Stimulated activated CD4-positive, alpha-beta T cell treated with anti-CD3 and anti-CD28 coated beads, Interleukin-4, amount 100 ng/mL, for 48 hours (primary cell): ENCODE results near the gene TESK2.
"Not testable (repeated sequence)": the region's sequence is repeated elsewhere in the genome, so short reads cannot be mapped to it uniquely, and the experiment has no call there.

Experiments used
- DNase-seq, 2 donors: peaks; one replicate each; pipeline ENCODE4 v3.0.0-alpha.2; 2020; ENCODE audit warnings: low read depth in 2 of 2

TESK2 gene, protein sequence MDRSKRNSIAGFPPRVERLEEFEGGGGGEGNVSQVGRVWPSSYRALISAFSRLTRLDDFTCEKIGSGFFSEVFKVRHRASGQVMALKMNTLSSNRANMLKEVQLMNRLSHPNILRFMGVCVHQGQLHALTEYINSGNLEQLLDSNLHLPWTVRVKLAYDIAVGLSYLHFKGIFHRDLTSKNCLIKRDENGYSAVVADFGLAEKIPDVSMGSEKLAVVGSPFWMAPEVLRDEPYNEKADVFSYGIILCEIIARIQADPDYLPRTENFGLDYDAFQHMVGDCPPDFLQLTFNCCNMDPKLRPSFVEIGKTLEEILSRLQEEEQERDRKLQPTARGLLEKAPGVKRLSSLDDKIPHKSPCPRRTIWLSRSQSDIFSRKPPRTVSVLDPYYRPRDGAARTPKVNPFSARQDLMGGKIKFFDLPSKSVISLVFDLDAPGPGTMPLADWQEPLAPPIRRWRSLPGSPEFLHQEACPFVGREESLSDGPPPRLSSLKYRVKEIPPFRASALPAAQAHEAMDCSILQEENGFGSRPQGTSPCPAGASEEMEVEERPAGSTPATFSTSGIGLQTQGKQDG

DNA sequence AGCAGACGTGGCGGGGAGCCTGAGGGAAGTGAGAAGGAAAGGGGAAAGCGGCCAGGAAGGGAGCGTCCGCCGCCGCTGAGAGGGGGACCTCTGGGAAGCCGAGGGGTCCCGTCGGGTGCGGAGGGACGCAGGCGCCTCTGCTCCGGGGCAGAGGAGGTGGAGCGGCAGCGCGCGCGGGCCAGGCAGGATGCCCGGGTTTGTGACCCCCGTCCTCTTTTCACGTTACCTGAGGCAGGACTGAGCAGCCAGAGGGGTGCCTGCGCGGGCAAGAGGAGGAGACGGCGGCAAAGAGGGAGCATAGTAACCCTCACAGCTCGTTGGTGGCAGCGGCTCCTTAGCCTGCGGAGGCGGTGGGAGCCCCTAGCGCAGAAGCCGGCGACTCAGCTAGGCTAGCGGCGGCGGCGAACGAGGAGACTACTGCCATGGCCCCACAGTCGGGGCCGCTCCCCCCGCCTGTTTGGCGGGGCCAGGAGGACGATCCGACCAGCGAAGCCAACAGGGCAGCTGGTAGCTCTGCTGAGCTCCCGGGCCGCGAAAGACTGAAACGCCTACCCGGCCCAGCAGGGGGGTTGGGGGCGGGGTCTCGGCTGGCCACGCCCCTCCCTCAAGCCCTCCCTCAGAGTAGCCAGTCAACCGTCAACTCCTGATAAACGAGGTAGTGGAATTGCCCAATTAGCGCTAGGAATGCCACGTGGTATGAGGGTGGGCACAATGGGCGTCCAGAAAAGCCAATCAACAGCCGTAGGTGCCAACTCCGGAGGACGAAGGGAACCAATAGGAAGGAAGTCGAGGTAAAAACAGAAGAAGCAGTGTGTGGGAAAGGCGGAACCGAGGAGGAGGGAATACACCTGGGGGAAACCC lies at the start of gene TESK2:
TSS of gene TESK2 (minus strand) at position 538 of the 861 bp plus-strand sequence. CDS start 33,378 bp downstream, outside the sequence.
- peak; percentile 89 to 91 for DNase-seq

DNA sequence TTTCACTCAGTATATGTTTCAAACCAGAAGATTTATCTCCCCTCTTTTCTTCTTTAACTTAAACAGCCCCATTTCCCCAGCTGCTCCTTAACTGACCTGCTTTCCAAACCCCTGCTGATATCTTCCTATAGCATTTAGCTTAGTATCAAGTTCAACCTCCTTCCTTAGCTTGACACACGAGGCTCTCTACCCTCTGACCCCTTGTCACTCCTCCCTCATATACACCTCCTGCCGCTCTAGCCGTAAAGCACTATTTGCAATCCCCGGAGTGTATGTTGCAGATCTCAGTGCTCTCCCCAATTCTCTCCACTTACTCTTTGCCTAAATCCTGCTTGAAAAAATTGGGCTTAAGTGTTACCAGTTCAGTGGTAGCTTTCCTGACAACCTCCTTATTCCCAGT lies 45.9 kb upstream of the TESK2 start:
- DNase-seq, result no peak

GRCh38 chr1:45535988-45536766 lies 45.2 kb upstream of the TESK2 start:
- DNase-seq, result no peak

- DNase-seq, result no peak
These were observed 40.9 kb upstream of the TESK2 start for GRCh38 chr1:45531873-45532272.

GRCh38 chr1:45530632-45531135 lies 39.7 kb upstream of the TESK2 start:
- no peak for DNase-seq

DNA sequence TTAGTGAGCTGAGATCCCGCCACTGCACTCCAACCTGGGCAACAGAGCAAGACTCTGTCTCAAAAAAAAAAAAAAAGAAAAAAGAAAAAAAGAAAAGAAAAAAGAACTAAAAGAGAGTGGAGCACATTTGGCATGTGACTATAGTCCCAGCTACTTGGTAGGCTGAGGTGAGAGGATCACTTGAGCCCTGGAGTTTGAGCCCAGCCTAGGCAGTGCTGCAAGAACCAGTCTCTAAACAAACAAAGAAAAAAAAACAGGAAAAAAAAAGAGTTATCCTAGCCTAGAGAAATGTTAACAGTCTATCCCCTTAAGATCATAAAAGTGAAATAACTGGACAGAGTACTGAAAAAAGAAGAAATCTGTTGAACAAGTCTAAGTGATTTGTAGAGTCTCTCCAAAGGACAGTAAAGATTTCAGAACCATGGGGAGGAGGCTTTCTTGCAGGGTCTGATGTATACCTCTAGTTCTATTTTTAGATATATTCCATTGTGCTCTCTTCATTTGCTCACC lies 35.2 kb upstream of the TESK2 start:
- DNase-seq, result no peak

DNA sequence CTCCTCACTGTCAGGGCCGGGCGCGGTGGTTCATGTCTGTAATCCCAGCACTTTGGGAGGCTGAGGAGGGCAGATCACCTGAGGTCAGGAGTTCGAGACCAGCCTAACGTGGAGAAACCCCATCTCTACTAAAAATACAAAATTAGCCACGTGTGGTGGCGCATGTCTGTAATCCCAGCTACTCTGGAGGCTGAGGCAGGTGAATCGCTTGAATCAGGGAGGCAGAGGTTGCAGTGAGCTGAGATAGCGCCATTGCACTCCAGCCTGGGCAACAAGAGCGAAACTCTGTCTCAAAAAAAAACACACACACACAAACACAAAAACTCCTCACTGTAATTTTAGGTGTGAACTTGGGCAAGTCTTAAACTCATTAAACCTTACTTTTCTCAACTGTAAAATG lies 33.0 kb upstream of the TESK2 start:
- DNase-seq, result not testable (repeated sequence)

DNA sequence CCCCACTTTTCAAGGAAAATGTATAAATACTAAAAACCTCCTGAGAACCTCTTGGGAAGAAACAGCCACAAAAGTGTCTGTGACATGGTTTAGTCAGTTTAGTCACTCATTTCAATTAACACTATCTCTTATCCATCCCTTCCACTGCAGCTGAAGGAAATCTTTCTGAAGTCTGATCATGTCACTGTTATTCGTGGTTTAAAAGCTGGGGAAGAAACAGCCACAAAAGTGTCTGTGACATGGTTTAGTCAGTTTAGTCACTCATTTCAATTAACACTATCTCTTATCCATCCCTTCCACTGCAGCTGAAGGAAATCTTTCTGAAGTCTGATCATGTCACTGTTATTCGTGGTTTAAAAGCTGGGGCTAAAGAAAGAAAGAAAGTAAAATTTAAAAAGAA lies 32.6 kb upstream of the TESK2 start:
- not testable (repeated sequence) for DNase-seq

DNA sequence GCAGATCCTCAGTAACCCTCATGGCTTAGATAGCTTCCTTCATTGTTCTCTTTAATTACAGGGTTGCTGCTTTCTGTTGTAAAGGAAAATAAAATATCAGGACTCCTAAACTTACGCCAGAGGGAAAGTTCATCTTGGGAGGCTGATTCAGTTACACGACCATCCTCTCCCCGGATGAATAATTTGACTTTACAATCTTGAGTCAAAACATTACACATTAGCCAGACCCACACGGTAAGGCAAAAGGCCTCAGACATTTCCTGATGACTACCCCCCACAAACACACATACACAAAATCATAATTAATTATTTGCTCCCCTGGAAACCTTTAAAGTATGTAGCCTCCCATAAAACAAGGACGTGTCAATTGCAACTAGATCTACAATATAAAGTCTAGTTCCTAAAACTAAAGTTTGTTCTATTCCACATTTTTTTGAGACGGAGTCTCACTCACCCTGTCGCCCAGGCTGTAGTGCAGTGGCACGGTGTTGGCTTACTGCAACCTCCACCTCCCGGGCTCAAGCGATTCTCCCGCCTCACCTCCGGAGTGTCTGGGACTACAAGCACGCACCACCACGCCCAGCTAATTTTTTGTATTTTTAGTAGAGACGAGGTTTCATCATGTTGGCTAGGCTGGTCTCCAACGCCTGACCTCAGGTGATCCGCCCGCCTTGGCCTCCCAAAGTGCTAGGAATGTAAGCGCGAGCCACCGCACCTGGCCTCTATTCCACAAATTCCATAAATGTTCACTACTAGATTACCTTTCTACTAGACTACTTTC lies 31.6 kb upstream of the TESK2 start:
- DNase-seq, result no peak

DNA sequence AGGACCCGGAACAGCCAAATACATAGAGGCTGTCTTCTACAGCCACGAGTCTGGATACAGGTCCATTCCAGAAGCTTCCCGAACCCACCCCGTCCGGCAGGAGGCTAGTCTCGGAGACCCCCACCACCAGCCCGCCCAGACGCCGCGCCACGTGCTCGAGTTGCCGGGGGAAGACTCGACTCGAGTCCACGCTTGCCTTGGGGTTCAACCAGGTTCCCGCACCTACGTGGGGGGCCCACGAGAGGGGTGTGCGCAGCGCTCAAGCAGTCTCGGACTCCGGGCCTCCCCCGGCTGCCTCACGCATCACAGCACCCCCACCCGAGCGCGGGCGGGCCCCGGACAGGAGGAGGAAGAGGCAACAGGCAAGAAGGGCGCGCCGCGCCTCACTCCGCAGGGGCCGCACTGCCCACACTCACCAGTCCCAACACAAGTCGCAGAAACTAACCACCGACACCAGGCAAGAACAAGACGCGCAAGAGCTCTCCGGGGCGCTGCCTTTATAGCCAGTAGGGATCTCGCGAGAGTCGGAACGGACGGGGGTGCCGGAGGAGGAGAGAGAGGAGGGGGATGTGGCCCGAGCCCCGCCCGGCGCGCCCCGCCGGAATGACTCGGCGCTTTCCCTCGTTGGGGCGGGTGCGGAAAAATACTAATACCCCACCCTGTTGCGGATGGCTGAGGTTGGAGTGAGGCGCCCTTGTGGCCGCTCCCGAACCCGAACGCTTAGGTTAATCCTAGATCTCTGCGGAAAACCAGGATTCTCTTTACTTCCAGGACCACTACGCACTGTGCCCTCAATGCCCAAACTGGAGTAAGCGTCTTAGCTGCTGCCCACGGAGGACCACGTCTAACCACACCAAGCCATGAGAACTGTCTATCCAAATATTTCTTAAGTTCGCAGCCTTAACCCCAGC lies 30.7 kb upstream of the TESK2 start, which contains the start of gene PRDX1:
TSS of gene PRDX1 (minus strand) at position 472 of the 911 bp plus-strand sequence. CDS start 2,841 bp downstream, outside the sequence.
- DNase-seq, result peak; percentile 95 to 99

DNA sequence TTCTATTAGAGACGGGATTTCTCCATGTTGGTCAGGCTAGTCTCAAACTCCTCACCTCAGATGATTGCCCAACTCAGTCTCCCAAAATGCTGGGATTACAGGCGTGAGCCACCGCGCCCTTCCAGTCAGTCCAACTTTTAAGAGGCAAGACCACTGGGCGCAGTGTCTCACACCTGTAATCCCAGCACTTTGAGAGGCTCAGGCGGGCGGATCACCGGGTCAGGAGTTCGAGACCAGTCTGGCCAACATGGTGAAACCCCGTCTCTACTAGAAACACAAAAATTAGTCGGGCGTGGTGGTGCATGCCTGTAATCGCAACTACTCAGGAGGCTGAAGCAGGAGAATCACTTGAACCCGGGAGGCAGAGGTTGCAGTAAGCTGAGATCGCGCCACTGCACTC lies 28.8 kb upstream of the TESK2 start:
- not testable (repeated sequence) for DNase-seq

- no peak for DNase-seq
These were observed 27.9 kb upstream of the TESK2 start for GRCh38 chr1:45518910-45519309.

DNA sequence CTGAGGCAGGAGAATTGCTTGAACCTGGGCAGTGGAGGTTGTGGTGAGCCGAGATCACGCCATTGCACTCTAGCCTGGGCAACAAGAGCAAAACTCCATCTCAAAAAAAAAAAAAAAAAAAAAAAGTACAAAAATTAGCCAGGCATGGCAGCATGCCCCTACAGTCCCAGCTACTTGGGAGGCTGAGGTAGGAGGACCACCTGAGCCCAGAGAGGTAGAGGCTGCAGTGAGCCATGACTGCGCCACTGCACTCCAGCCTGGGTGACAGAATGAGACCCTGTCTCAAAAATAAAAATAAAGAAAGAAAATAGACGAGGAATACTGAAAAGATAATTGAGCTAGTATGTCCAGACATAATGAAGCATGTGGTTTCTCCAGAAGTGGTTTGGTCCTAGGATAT lies 27.4 kb upstream of the TESK2 start:
- not testable (repeated sequence) for DNase-seq

DNA sequence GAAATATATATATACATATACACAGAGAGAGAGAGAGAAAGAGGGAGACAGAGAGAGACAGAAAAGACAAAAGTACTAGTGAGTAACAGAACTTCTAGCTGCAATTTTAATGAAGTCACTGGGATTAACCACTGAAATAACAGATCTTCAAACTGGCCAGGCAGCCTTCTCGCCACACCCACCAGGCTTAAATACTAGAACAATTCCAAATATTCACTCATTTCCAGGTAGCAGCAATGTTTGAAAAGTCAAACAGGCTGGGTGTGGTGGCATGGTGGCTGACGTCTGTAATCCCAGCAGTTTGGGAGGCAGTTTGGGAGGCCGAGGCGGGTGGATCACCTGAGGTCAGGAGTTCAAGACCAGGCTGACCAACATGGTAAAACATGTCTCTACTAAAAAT lies 25.5 kb upstream of the TESK2 start:
- DNase-seq, result no peak

DNA sequence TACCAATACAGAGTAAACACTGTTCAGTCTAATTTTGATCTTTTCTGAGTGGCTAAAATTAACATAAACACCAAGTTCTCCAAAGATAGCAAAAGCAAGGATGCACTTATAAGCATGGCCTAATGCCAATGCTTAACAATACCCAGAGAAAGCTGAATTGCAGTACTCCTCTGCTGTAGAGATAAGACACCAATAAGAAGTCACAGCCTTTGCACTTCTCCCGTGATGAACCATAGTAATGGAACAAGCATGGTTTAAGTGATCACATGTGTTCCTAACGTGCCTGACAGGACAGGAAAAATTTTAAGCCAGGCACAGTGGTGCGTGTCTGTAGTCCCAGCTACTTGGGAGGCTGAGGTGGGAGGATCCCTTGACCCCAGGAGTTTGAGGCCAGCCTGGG lies 25.1 kb upstream of the TESK2 start:
- DNase-seq, result no peak

DNA sequence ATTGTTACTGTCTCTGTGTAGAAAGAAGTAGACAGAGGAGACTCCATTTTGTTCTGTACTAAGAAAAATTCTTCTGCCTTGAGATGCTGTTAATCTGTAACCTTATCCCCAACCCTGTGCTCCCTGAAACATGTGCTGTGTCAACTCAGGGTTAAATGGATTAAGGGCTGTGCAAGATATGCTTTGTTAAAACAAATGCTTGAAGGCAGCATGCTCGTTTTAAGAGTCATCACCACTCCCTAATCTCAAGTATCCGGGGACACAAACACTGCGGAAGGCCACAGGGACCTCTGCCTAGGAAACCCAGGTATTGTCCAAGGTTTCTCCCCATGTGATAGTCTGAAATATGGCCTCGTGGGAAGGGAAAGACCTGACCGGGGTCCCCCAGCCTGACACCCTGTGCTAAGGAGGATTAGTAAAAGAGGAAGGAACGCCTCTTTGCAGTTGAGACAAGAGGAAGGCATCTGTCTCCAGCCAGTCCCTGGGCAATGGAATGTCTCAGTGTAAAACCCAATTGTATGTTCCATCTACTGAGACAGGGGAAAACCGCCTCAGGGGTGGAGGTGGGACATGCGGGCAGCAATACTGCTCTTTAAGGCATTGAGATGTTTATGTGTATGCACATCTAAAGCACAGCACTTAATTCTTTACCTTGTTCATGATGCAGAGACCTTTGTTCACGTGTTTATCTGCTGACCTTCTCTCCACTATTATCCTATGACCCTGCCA lies 22.7 kb upstream of the TESK2 start:
- not testable (repeated sequence) for DNase-seq

DNA sequence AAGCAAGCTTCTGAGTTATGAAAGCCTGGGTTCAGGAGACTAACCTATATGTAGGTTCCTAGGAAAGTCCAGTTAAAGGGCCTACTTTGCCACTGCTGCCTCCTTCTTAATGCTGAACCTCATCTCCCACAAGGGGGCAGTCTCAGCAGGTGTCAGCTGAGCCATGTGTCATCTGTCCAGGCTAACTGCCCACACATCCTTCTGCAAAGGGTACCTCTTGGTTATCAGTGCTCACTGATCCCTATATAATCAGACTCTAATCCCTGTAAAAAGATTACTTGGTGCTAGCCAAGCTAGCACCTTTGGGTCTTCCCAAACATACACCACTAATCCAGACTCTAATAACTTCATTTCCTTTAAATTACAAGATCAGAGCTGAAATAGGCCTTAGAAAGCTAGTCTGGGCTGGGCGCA lies 21.7 kb upstream of the TESK2 start:
- peak; percentile 46 to 54 for DNase-seq

- no peak for DNase-seq
These were observed 20.1 kb upstream of the TESK2 start for GRCh38 chr1:45510972-45511527.
